VCaP (cell line): ENCODE data around the gene WDR36.

Experiments used
- H3K27ac ChIP-seq: fragments of 450-650 bp; 2 replicates; pipeline ENCODE4 v1.5.1; 2017
- TF ChIP-seq, protein P1 (sequence below): fragments of 450-650 bp; conservative IDR thresholded peaks from 2 replicates; pipeline ENCODE4 v1.5.1; 2017; ENCODE audit warnings: mild to moderate bottlenecking, moderate library complexity

WDR36 gene

GRCh38 chr5:111168608-111169007 is 76.5 kb downstream of the WDR36 start:
- no peak overlapping the region for H3K27ac ChIP-seq
- TF ChIP-seq, protein P1, sequence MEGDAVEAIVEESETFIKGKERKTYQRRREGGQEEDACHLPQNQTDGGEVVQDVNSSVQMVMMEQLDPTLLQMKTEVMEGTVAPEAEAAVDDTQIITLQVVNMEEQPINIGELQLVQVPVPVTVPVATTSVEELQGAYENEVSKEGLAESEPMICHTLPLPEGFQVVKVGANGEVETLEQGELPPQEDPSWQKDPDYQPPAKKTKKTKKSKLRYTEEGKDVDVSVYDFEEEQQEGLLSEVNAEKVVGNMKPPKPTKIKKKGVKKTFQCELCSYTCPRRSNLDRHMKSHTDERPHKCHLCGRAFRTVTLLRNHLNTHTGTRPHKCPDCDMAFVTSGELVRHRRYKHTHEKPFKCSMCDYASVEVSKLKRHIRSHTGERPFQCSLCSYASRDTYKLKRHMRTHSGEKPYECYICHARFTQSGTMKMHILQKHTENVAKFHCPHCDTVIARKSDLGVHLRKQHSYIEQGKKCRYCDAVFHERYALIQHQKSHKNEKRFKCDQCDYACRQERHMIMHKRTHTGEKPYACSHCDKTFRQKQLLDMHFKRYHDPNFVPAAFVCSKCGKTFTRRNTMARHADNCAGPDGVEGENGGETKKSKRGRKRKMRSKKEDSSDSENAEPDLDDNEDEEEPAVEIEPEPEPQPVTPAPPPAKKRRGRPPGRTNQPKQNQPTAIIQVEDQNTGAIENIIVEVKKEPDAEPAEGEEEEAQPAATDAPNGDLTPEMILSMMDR = no peak

DNA sequence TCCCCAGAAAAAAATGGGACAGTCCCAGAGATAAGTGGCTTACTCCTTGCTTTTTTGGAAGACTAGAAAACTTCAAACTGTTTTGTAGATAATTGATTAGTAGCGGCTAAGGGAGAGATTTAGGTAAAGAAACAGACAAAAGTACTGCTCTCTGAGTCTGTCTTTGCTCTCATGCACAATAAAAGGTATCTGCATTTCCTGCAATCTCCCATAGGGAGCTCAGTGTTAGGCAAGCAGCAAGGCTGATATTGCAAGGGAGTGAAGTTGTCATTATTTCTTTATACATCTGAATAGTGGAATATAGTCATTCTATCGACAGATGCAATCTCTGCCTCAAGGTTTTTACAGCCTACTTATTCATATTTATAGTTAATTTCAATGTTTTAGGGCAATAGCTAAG is 77.1 kb downstream of the WDR36 start:
- TF ChIP-seq, protein P1 = no peak
- no peak overlapping the region for H3K27ac ChIP-seq

DNA sequence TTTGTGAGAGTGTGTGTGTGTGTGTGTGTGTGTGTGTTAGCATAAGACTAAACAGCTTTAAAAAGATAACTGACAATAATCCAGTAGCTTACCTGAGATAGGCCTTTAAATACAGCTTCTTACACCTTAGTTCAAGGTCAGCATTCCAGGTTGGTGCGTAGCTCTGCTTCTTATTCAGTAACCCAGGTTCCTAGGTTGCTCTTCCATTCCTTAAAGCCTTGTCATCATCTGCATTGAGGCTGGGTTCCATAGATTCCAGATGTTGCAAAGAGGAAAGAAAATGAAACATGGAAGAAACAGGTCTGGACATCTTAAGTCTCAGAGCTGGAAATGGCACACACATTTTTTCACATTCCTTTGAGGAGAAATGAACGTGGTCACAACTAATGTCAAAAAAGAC is 78.1 kb downstream of the WDR36 start:
- TF ChIP-seq, protein P1 = no peak
- no peak overlapping the region for H3K27ac ChIP-seq

DNA sequence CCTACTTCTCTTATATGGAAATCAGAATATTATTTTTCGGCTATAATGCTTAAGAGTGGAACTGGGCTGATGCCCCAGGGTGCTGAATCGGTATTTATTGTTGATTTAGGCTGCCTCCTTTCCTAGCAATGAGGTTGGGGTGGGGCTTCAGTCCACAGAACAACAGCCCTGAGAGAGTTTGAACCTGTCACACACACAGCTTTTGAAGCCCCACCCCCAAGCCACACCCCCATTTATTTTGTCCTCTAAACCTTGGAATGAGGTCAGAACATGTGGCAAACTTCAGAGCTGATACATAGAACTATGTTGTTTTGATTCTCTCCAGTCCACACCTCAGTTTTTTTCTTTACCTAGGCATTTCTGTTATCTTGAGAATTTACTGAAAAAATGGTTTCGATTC is 80.4 kb downstream of the WDR36 start:
- H3K27ac ChIP-seq = no peak overlapping the region
- TF ChIP-seq, protein P1 = no peak

GRCh38 chr5:111173476-111173875 is 81.3 kb downstream of the WDR36 start:
- H3K27ac ChIP-seq = no peak overlapping the region
- TF ChIP-seq, protein P1 = no peak
